Pons (tissue), 1 donor: ENCODE results near the gene FAM3D.
A peak's percentile ranks its signal among the peaks of the same experiment; 100 is the strongest.

Experiments
- DNase-seq: peaks from one replicate; pipeline ENCODE4 v3.0.0-alpha.2; 2016; ENCODE audit warnings: low spot score

FAM3D gene

DNA sequence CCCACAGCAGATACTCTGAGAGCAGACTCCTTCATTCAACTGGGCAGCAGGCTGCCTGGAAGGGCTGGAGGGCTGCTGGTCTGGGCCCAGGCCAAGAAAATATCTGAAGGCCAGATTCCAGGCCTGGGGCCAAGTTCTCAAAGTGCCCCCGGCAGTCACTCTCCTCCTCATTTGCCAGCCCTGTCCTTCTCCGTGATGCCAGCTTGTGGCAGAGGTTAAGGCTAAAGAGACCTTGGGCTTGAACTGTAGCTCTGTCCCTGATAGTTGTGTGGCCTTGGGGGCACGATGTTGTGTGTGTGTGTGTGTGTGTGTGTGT is 39.0 kb downstream of the FAM3D start:
- DNase-seq = no peak

DNA sequence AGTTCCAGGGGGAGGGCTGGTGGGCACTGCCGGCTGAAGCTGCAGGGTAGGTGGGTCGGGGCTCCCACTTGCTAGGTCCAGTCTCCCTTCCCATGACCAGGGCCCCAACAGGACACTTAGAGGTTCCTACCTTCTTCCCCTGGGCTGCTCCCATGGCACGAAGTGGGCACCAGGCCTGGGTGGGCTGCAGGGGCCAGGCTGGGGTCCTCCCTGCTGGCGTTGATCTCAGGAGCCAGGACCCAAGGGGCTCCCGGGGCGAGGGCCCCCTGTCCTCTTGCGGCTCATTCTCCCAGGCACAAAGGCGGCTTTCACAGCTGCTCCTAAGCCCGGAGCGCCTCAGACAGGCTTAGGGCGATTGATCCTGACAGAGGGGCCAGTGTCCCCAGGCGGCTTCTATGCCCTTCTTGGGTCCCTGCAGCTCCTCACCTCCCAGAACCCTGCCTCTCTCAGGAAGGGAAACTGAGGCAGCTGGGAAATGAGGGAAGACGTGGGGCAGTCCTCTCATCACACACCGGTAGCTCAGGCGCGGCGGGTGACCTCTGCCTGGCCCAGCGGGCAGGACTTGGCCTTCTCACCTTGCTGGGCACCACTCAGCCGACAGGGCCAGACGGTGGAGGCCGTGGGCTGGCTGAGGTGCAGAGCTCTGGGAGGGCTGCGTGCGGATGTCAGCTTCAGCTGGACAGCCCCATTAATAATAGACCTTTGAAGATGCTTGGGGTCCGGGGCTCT is 39.6 kb downstream of the FAM3D start:
- DNase-seq = no peak

- no peak for DNase-seq
These were observed 41.3 kb downstream of the FAM3D start for GRCh38 chr3:58625196-58625824.

- DNase-seq = no peak
These were observed 42.0 kb downstream of the FAM3D start for GRCh38 chr3:58624550-58624949.

DNA sequence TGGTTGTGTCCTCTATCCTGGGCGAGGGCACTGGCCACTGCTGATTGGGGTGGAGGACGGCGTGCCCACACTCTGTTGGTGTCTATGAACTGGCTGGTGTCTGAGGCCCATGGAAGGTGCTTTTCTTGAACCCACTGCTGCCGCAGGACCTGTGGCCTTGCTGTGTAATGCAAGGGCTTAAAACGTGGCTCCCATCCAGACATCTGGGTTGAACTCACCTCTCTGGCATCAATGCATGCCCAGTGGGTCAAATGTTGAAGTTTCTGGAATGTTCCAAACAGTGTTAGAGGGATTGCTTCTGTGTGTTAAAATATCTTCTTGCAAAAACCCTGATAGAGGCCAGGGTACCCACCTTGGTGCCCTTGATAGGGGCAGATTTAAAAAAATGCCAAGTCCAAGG is 42.6 kb downstream of the FAM3D start:
- DNase-seq = no peak

DNA sequence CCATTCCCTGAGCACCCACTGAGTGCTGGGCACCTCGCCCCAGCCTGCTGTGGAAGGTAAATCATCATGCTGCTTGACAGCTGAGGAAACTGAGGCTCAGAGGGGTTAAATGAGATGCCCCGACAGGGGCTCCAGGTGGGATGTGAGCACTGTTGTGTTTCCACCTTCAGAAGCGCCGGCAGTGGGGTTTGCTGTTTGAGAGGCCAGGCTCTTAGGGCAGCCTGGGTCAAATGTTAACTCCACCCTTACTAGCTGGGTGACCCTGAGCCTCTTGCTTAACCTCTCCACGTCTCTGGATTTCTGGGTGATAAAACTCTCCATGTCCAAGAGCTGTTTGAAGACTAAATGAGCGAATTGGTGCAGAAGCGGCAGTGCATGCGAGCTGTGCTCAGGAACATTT is 43.1 kb downstream of the FAM3D start:
- no peak for DNase-seq

DNA sequence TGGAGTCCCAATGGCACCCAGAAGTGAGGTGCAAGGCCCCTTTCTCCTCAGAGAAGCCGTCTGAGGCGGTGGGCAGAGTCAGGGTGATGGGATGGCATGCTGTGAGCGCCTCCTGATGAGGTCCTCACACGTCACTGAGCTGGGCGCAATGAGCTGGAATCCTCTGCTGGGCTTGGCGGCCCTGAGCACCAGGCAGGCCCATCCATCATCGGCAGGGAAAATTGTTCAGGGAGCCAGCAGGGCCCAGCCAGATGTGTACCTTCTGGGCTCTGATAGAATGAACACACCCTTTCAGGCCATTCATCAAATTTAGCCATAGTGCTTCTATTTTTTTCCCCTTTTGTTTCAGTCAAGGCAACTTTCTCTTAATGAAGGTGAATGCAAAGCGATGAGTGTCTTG is 43.7 kb downstream of the FAM3D start:
- DNase-seq = no peak

- DNase-seq = no peak
These were observed 44.1 kb downstream of the FAM3D start for GRCh38 chr3:58622436-58622835.

DNA sequence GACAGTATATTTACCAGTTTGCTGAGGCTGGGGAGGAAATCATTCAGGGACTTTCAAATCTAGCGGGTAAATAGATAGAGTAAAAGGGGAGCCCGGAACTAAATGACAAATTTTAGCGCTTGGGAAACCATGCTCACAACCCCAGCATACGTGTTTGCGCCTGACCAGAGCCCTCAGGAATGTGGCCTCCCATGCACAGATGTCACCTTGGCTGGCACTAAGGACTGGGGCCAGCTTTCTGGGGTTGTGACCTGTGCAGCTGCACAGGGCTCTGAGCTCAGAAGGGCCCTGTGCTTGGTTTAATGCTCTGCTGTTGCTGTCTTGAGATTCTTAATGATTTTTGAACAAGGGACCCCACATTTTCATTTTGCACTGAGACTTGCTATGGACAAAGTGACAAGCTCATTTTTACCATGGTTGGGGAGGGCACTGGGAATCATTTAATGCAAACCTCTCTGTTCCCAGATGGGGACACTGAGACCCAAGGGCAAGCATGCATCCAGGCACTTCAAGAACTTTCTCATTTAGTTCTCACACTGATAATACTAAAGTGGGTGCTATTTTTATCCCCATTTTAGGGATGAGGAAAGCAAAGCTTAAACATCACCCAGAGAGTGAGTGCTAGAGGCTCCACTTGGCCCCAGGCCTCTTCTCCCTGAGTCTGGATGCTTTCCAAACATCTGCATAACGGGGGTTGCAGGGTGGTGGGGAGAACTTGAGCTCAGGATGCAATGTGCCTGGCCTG is 45.3 kb downstream of the FAM3D start:
- DNase-seq = no peak

DNA sequence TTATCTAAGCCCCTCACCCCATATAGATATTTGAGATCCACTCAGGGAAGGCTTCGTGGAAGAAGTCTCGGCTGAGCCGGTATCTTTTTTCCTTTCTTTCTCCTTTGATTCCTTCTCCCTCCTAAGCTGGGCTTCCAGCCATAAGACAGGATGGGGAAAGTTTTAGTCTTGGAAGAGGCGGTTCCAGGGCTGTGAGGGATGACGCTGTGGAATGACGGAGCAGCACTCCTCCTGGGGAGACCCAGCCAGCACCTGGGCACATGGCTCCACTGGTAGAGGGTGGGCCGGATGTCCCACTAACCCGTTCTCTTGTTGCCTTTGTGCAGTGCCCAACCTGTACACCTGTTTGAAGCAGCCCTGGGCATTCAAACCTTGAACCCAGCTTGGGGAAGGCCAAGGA is 46.2 kb downstream of the FAM3D start:
- DNase-seq = no peak

GRCh38 chr3:58617338-58617761 is 49.2 kb downstream of the FAM3D start:
- DNase-seq = no peak

- DNase-seq = no peak
These were observed 53.1 kb downstream of the FAM3D start for GRCh38 chr3:58613236-58614132.

GRCh38 chr3:58612830-58613229 is 53.7 kb downstream of the FAM3D start:
- no peak for DNase-seq

DNA sequence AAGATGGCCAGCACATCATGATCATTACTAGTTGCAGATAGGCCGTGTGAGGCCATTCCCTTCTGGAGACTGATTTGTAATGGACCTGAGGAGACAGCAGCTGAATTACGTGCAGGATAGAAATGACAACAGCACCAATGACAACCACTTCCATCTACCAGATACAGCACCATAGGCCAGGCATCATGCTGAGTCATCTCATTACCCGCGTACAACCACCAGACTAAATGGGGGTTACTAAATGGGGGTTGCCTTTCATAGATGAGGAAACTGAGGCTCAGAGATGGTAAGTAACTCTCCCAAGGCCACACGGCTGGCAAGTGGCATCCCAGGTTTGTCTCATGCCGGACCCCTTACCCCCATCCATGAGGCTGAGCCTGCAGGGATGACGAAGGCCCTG is 56.6 kb downstream of the FAM3D start:
- no peak for DNase-seq

- peak; percentile 45 for DNase-seq
These were observed 57.9 kb downstream of the FAM3D start for GRCh38 chr3:58608648-58609047.

DNA sequence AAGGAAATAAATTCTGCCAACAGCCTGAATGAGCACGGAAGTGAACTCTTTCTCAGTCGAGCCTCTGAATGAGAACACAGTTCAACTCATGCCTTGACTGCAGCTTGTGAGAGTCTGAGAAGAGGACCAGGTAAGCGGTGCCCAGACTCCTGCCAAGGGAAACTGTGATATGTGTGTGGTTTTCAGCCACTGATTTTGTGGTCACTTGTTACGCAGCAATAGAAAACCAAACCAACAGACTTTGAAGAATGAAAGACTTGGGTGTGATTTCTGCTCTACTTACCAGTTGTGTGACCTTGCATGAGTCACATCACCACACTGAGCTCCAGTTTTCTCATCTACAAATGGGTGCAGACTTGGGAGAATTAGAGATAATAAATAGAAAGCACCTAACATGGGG is 58.8 kb downstream of the FAM3D start:
- no peak for DNase-seq

DNA sequence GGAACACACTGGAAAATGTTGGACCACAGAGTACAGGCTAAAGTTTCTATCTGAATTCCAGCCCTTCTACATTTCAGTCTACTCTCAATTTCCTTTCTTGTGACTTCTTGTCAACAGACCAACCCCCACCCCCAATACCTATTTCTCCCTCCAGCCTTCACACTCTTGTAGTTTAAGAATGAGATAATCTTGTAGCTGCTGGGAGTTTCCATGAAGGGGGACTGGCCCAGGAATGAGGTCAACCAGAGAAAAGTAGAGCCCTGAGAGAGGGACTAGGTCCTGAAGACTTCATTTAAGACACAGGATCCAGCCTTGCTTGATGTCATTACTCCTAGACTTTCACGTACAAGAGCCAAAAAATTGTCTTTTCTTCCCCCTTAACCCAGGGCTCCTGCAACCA is 59.9 kb downstream of the FAM3D start:
- DNase-seq = no peak

GRCh38 chr3:58604031-58604430 is 62.5 kb downstream of the FAM3D start:
- DNase-seq = no peak

DNA sequence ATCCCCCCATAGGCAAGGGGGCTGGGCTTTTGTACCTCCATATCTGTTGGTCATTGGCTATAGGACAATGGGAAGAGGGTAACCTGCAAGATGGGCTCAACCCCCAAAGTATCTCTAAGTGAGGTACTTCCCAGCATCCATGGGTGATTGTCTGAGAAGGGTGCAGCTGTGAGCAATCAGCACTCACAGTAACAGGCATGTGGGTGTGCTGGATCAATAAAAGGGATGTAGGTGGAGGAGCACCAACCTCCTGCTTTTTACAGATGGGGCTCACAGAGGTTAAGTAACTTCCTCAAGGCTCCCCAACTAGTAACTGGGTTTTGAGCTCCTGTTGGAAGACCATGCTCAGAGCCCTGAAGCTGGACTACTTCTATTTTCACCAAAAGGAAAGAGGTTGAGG is 63.0 kb downstream of the FAM3D start:
- no peak for DNase-seq

DNA sequence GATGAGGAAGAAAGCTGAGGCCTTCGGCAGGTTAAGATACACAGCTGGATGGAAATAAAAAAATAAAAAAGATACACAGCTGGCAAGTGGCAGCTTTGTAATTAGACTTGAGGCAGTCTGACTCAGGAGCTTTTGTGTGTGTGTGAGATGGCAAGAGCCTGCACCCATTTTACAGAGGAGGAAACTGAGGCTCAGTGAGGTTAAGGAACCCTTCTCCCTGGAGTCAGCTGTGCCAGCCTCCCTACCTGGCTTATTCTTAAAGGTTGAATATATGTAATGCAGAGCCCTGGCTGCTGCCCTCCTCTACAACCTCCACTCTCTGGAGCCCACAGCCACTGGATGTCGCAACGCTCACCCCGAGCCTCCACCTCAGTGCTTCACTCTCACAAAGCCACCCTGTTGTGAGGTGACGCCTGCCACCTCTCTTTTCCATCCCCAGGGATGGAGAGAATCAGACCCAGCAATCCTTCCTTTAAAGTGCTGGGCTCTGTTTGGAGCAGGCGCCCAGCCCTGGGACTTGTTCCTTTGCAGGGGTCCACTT is 68.7 kb downstream of the FAM3D start:
- DNase-seq = no peak

DNA sequence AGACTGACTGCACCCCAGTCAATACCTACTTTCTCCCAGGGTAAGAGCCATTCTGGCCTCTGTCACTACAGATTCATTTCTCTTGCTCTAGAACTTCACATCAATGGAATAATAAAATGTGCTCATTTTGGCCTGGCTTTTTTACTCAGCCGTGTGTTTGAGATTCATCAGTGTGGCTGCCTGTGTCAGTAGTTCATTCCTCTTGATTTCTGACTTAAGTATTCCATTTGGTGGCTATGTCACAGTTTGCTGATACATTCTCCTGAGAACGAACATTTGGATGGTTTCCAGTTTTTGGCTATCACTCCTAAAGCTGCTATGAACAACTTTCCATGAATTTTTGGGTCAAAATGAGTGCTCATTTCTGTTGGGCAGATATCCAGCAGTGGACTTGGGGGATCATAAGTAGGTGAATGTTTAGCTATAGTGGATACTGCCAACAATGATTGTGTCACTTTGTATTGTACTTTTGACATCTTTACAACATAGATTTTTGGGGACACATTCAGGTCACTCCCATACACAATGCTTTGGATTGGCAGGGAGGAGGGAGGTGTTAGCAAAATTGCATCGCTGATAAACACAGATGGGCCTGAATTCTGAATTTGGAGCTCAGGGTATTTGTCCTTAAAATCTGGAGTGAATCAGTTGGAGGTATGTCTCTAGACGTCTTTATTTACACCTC is 69.6 kb downstream of the FAM3D start:
- no peak for DNase-seq

- DNase-seq = no peak
These were observed 72.5 kb downstream of the FAM3D start for GRCh38 chr3:58594117-58594516.
